HG03558 (cell line): Measurements from ENCODE around the gene PINK1.

Experiments used
- ATAC-seq: cut with Tn5 transposase; IDR thresholded peaks from one replicate; pipeline ENCODE4 v1.9.1; 2021; ENCODE audit warnings: moderate number of reproducible peaks; ENCODE audit not compliant: unreplicated experiment; ENCODE audit errors: extremely low read depth

PINK1 gene

GRCh38 chr1:20700636-20701215, 67.5 kb downstream of the PINK1 start:
- ATAC-seq: no peak
